GM21423 (cell line): ENCODE data around the gene OR8H2.
"Not testable (repeated sequence)": the region's sequence is repeated elsewhere in the genome, so short reads cannot be mapped to it uniquely, and the experiment has no call there.

Source experiments
- ATAC-seq: cut with Tn5 transposase; IDR thresholded peaks from one replicate; pipeline ENCODE4 v1.9.1; 2021; ENCODE audit warnings: mild to moderate bottlenecking, moderate library complexity; ENCODE audit not compliant: unreplicated experiment

OR8H2 gene, protein sequence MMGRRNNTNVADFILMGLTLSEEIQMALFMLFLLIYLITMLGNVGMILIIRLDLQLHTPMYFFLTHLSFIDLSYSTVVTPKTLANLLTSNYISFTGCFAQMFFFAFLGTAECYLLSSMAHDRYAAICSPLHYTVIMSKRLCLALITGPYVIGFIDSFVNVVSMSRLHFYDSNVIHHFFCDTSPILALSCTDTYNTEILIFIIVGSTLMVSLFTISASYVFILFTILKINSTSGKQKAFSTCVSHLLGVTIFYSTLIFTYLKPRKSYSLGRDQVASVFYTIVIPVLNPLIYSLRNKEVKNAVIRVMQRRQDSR

DNA sequence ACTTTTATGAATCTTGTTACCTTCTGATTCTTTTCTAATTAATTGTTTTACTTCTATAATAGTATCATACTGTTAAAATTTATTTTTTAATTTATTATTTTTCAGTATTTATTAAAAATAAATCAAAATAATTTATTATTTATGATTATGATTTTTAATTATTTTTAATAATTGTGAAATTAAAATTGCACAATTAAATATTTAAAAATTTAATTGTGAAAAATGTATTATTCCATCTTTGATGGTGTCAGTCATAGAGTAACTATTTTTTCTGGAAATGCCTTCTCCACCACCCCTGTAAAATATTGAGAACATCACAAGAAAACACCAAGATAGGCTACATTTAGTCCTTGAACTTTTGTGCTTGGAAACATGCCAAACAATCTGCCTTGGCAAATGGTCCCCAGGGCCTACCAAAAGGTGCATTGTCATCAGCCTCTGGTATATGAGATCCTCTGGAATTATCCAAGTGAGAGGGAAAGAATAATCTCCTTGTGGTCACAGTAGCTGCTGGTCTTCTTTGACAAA lies at the start of gene OR8H2:
Gene OR8H2 (plus strand): TSS at position 478 of the 528 bp plus-strand sequence. CDS start 1,356 bp downstream, outside the sequence.
- no peak for ATAC-seq

DNA sequence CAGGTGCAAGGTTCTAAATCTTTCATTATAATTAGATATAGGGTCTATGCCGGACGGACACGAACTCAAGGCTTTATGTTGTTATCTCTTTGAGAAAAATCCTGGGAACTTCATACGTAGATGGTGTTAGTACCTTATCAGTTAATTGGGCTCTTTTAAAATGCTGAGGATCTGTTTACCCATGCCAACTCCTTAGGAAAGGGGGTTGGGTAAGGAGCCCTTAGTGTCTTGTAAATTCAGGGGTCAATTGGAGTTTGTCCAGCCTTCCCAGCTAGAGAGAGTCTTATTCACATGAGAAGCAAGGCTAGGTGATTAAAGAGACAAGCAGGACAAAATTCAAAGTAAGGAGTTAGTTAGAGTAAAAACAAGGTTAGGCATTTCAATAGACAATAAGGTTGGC lies 47.1 kb upstream of the OR8H2 start:
- ATAC-seq: not testable (repeated sequence)

DNA sequence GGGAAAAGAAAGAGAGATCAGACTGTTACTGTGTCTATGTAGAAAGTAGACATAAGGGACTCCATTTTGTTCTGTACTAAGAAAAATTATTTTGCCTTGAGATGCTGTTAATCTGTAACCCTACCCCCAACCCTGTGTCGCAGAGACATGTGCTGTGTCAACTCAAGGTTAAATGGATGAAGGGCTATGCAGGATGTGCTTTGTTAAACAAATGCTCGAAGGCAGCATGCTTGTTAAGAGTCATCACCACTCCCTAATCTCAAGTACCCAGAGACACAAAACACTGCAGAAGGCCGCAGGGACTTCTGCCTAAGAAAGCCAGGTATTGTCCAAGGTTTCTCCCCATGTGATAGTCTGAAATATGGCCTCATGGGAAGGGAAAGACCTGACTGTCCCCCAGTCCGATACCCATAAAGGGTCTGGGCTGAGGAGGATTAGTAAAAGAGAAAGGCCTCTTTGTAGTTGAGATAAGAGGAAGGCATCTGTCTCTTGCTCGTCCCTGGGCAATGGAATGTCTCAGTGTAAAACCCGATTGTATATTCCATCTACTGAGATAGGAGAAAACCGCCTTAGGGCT lies 45.7 kb upstream of the OR8H2 start:
- not testable (repeated sequence) for ATAC-seq

DNA sequence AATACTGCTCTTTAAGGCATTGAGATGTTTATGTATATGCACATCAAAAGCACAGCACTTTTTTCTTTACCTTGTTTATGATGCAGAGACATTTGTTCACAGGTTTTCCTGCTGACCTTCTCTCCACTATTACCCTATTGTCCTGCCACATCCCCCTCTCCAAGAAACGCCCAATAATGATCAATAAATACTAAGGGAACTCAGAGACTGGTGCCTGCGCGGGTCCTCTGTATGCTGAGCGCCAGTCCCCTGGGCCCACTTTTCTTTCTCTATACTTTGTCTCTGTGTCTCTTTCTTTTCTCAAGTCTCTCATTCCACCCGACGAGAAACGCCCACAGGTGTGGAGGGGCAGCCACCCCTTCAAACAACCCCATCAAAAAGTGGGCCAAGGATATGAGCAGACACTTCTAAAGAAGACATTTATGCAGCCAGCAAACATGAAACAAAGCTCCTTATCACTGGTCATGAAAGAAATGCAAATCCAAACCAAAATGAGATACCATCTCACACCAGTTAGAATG lies 45.2 kb upstream of the OR8H2 start:
- ATAC-seq: not testable (repeated sequence)

DNA sequence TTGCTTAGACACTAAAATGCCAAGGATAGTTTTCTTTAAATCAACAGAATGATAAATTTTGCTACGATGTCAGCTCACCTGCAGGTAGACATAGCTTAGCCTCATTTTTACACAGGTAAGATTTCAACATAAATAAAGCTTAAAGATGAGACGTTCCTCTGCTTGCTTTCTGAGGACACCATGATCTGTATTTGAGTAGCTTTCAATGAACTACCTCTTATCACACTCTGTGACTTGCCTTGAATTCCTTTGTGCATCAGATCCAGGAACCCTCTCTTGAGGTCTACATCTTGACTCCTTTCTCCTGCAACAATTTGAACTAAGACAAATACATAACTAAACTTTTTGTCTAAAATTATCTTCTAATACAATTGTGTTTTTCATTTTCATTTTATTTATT lies 36.5 kb upstream of the OR8H2 start:
- no peak for ATAC-seq

DNA sequence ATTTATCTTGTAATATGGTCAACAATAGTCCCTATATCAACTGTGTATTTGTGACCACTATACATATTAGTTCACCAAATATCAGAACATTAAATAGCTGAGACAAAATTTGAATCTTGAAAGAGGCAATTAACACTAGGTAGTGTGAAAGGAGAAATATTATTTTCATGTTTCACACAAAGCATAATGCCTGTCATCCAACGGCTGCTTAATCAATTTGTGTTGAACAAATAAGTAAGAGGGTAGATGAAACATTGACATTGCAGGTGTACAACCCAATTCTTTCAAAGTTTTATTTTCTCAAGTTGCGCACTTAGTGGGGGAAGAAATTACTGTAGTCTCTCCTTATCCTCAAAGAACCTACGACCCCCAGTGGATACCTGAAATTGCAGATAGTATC lies 13.8 kb upstream of the OR8H2 start:
- no peak for ATAC-seq

DNA sequence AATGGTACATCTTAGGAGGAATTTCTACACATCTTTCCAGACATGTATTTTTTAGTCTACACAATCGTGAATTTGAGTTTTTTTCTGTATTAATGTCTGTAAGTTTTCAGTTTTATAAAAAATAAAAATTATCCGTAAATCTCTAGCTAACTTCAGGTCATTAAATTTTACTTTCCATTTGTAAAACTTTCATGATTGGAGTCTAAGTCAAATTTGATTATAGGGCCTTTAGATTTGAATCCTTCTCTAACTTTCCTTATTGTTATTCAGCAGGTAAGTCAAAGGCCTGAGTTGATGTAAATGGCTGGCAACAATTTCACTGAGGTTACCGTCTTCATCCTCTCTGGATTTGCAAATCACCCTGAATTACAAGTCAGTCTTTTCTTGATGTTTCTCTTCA lies 10.5 kb upstream of the OR8H2 start, which contains the start of gene OR8I2:
Gene OR8I2 (plus strand): TSS at position 301 of the 400 bp plus-strand sequence. CDS start 0 bp downstream, at position 301.
- no peak for ATAC-seq

DNA sequence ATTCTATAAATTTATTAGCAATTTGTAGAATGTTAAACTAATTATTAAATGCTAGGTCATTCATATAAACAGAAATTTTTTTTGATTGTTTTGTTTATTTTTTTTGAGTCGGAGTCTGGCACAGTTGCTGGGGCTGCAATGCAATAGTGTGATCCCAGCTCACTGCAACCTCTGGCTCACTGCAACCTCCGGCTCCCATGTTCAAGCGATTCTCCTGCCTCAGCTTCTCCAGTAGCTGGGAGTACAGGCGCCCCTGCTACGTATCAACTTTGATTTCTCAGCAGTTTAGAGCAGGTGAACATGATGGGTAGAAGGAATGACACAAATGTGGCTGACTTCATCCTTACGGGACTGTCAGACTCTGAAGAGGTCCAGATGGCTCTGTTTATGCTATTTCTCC lies 18.6 kb downstream of the OR8H2 start, which contains the start of gene OR8H3:
Gene OR8H3 (plus strand): TSS at position 301 of the 400 bp plus-strand sequence. CDS start 0 bp downstream, at position 301.
- ATAC-seq: no peak

DNA sequence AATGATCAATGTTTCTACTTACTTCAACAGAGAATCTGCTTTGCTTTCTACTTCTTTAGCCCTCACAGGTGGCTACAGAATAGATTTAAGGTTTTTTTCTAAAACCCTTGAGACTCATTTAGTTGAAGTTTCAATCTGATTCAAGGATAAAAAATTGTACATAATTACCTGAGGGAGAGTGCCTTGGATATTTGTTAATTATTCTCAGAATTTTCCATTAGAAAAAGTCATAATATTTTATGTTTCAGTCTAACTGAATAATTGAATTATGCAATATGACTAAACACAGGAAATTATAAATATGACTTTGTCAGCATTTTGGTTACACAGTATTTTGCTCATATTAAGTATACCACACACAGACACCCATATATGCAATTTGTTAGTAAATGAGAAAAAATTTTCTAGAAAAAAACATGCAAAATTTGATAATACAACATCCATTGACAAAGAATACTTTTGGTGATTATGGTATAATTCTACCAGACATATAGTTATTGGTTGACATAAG lies 36.7 kb downstream of the OR8H2 start, which contains the start of gene OR8J3:
Gene OR8J3 (minus strand): TSS at position 51 of the 511 bp plus-strand sequence. CDS start 2,483 bp downstream, outside the sequence.
- no peak for ATAC-seq

DNA sequence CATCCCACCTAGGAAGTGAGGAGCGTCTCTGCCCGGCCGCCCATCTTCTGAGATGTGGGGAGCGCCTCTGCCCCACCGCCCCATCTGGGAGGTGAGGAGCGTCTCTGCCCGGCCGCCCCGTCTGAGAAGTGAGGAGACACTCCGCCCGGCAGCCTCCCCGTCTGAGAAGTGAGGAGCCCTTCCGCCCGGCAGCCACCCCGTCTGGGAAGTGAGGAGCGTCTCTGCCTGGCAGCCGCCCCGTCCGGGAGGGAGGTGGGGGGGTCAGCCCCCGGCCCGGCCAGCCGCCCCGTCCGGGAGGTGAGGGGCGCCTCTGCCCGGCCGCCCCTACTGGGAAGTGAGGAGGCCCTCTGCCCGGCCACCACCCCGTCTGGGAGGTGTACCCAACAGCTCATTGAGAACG lies 40.2 kb downstream of the OR8H2 start:
- not testable (repeated sequence) for ATAC-seq

DNA sequence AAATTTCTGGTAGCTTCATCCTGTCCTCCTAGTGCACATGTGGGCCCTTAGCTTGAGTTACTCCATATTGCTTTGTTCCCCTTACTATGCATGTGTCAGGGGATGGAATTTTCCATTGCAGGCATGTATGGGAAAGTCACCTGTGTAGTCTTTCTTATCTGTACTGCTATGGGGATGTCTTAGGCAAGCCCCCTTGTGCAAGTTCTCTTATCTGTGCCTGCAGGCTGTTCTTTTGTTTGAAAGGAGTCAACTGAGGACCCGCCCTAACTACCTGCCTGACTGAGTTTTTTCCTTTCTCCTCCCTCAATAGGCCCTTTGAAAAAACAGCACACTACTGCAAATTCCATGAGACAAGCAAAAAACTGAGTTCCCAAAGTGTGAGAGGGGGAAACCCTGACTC lies 47.9 kb downstream of the OR8H2 start:
- no peak for ATAC-seq

DNA sequence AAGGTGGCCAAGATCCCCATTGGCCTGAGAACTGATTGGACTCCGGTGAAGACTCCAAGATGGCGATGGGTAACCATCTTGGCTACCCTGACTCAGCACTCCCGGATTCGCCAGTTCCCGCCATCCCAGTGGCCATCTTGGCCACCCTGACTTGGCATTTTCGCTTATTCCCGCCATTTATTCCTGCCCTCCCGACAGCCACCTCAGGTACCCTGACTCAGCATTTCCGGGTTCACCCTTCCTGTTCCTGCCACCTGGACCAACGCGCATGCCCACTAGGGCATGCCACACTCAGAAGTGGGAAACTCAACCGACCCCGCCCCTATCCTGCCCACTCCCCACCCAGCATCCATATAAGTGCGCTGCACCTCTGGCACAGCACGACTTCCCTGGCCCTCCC lies 48.8 kb downstream of the OR8H2 start:
- no peak for ATAC-seq
